Measurements from ENCODE around the gene MS4A4A.
A peak's percentile ranks its signal among the peaks of the same experiment; 100 is the strongest.
"Not testable (repeated sequence)": the region's sequence is repeated elsewhere in the genome, so short reads cannot be mapped to it uniquely, and the experiment has no call there.

Gene MS4A4A

GRCh38 chr11:60301884-60302283 is 21.4 kb downstream of the MS4A4A start:
- not testable (repeated sequence) for DNase-seq (ENCODE audit: low spot score)

- DNase-seq (ENCODE audit: low spot score) = no peak
These were observed 23.2 kb downstream of the MS4A4A start for GRCh38 chr11:60303661-60304060.

- no peak for DNase-seq (ENCODE audit: low spot score)
These were observed 25.6 kb downstream of the MS4A4A start for GRCh38 chr11:60305906-60306619.

- no peak for DNase-seq (ENCODE audit: low spot score)
These were observed 27.2 kb downstream of the MS4A4A start for GRCh38 chr11:60307507-60308195.

- DNase-seq (ENCODE audit: low spot score) = no peak
These were observed 30.0 kb downstream of the MS4A4A start for GRCh38 chr11:60310407-60310998.

GRCh38 chr11:60314635-60315321 is 34.3 kb downstream of the MS4A4A start:
- DNase-seq (ENCODE audit: low spot score) = no peak

DNA sequence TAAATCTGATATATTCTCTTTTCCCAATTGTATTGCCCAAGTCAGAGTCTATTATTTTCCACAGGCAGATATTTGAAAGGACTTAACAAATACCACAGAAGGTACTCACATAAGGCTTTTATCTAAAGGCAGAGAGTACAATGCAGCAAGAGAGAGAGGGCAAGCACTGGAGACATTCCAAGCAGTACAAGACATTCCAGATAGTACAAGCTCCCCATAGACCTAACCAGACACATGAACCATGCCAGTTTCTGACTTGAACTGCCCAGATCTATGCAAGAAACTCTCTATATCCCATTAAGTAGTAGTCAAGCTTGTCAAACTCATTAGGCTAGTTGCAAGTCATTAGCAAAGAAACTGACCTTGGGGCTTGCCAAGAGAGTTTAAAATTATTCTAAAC is 35.4 kb downstream of the MS4A4A start:
- DNase-seq (ENCODE audit: low spot score) = no peak

GRCh38 chr11:60316317-60316716 is 35.9 kb downstream of the MS4A4A start:
- DNase-seq (ENCODE audit: low spot score) = no peak

DNA sequence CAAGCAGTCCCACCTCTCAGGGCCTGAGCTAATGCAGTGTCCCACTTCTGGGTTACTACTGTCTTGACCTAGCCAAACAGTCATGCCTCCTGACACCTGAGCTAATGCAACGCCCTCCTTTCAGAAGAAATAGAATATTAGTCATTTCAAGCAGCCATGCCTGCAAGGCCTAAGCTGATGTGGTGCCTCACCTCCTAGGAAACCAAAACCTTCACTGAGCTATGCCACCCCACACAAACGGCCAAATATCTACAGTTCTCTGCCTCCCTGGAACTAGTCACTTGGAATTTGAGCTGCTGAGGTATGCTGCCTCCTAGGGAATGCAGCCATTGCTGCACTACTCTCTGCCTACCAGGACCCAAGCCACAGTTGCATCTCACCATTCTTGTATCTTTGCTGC is 38.3 kb downstream of the MS4A4A start:
- no peak for DNase-seq (ENCODE audit: low spot score)

DNA sequence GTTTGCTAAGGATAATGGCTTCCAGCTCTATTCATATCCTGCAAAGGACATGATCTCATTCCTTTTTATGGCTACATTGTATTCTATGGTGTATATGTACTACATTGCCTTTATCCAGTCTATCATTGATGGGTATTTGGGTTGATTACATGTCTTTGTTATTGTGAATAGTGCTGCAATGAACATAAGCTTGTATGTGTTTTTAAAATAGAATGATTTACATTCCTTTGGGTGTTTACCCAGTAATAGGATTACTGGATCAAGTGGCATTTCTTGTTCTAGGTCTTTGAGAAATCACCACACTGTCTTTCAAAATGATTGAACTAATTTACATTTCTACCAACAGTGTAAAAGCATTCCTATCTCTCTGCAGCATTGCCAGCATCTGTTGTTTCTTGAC is 40.6 kb downstream of the MS4A4A start:
- no peak for DNase-seq (ENCODE audit: low spot score)

- DNase-seq (ENCODE audit: low spot score) = no peak
These were observed 46.5 kb downstream of the MS4A4A start, which contains the start of gene MS4A6E for GRCh38 chr11:60326955-60327354. Gene MS4A6E (plus strand): TSS chr11:60327255. CDS start chr11:60334896, 7,641 bp downstream.

GRCh38 chr11:60328460-60328859 is 48.0 kb downstream of the MS4A4A start:
- DNase-seq (ENCODE audit: low spot score) = no peak

DNA sequence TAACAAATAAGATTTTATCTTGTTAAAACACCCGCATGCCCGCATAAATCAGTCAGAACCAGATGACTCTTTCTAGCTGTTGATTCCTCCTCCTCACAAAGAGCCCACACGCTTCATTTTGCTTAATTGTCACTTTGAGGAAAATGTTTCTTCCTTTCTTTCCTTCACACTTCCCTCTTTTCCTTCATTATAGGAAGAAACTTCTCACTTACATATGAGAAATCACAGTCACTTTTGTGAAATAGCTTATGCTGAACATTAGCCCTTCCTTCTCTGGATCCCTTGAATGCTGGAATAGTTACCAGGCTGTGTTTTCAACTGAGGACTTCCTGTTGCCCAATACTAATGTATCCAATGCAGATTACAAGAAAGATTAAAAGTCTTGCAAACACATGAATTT is 52.4 kb downstream of the MS4A4A start:
- no peak for DNase-seq (ENCODE audit: low spot score)

DNA sequence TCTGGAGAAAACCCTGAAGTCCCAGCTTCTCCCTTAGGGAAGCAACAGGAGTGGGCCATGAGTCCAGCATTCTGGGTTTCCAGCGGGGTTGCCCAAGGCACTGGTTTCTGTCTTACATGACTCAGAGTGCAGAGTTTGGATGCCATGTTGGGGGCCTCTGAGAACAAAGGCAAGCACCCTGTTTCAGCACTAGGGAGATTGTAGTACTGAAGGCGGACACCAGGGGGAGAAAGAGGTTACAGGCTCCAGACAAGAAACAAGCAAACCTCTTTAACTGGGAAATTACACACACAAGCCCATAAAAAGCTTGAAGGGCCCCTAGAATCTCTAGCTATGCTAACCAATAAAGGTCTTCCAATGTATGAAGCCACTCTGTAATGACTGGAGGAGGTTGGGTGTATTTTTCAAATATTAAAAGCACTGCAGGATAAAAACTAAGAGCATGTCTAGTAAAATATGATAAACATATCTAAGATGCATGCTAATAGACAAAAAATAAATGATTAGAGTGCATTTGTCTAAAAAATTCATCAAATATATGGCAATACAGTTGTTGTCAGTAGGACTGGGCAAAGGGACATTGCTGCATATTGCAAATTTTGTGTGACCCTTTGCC is 53.6 kb downstream of the MS4A4A start:
- peak; percentile 80 for DNase-seq (ENCODE audit: low spot score)

DNA sequence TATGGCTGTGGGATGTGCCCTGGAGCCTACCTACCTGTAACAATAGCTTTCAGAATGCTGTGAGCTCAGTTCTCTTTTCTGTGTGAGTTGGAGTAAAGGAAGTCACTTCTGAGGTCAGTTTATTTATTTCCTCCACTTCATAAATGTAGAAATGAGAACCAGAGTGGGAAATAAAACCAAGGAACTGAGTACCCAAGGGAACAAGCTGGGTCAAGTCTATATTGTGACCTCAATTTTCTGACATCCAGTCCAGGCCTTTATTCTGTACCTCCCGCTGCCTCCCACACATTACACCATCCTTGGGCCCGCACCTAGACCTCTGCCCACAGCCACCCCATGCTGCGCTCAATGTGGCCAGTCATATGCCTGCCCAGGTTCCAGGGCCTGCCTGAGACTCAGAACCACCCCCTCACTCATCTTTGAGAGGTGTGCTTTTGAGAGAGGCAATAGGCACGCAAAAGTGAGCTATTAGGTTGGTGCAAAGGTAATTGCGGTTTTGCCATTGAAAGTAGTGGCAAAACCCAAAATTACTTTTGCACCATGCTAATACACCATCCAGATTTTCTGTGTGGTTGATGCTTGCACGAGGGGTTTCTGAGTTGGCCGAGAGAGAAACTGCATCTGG is 56.4 kb downstream of the MS4A4A start:
- DNase-seq (ENCODE audit: low spot score) = no peak

DNA sequence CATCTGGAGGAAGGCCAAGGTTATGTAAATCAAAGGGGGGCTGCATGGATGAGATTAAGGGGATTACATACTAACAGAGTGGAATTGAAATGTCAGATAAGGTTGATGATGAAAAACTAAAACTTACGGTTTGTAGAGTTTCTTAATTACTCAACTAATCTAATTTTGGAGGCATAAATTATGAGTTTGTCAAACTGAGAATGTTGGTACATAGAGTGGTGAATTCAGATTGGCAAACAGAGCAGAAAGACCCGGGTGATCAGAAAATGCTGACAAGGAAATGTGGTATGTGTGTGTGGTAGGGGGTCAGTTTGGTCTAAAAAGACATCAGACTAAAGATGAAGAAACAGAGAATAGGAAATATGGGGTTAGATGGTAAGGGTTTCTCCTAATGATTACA is 57.6 kb downstream of the MS4A4A start:
- DNase-seq (ENCODE audit: low spot score) = no peak

DNA sequence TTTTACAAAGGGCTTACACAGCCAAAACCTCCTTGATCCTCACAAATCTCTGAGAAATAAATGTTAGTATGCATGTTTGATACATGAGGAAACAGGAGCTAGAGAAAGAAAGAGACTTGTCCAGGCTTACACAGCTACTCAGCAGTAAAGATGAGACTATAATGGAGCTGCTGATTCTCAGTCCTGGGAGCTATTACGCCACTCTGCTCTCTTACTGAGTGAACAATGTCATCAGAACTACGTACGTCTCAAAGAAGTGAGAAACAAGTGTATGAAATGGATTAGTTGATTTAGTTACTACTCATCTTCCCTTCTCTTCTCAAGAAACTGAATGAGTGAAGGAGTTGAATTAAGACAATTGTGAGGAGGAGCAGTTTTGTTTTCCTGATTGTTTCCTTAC is 58.9 kb downstream of the MS4A4A start:
- no peak for DNase-seq (ENCODE audit: low spot score)

DNA sequence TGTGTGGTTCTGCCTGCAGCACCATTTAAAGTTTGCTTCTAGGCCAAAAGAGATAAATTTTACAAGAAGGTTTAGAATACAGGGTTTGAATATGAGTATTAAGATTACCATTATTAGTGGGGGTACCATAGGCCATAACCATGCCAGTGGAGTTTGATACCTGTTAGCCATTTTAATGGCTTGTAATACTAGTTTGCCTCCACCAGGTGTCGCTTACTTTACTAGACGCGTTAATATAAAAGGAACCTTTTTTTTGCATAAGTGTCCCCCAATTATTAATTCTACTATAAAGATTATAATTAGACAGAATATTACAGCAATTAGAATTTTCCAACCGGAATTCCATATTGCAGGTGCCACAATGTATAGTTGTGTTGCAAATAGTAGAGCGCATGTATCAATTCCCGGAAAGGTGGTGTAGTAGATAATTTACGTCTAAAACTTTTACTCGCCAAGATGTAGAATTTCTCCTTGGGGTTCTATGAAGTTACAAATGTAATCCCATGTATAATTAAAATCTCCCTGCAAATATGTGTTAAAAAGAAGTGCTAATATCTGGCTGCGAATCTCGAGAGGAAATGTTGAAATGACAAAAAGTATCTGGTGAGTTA is 62.7 kb downstream of the MS4A4A start:
- DNase-seq (ENCODE audit: low spot score) = no peak

DNA sequence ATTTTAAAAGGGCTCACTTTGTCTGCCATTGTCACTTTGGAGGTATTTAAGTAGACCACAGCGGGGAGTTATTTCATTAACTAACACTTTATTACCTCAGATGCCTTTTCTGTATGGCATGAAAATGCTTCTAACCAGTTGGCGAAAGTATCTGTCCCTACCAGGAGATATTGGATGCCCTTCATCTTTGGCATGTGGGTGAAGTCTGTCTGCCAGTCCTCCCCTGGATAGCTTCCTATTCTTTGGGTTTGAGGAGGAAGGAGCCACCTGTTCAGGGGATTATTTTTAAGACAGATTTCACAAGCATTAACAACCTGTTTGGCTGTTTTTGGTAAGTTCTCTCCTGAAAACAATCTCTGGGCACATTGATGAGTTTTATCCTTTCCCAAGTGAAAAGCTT is 63.7 kb downstream of the MS4A4A start:
- no peak for DNase-seq (ENCODE audit: low spot score)

DNA sequence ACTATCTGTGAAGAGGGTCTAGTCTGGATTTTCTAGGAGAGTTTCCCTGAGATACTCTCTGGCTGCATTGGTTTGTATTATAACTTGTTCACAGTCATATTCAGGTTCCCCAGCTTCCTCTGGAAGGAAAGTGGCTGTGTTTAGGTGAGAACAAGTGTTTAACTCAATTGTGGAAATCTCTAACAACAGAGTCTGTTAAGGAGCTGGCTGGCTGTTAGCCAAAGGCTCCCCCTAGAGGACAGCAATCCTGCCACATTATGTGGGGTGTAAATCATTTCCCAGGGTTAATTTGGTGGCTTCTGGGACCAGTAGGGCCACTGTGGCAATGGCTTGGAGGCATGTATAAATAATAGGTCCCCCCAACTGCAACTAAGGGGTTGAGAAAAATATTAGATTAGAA is 65.0 kb downstream of the MS4A4A start:
- no peak for DNase-seq (ENCODE audit: low spot score)

DNA sequence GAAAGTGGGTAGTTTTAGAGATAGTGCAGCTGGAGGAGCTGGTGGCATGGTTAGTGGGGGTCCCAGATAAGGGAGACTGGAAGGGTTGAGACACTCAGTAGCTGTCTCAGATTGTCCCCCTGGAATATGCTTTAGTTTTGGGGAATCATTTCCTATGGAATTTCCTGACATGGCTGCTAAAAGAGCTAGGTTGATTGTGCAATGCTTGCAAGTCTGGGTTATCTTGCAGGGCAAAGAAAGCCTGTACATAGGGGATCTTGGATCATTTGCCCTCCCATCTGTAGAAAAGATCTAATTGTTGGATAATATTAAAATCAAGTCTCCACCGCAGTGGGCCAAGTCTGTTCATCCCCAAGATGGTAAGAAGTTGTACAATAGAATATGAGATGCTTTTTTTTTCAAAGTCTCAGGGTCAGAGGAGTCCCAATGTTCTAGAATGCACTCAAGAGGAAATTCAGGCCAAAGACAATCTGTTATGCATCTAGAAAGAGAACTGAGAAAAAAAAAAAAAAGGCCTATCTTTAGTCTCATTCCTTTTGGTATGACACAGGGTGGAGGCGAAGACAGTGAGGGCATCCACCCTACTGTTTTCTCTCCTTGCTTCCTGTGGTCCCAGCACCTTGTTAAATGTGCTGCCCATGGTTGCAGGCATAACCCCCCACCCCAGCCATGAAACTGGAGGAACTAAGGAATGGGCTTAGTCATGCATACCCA is 66.8 kb downstream of the MS4A4A start:
- DNase-seq (ENCODE audit: low spot score) = no peak

All from ecto neural progenitor cell (in vitro differentiated cells).